Measurements from ENCODE around the gene CEP85. TPM values are rescaled to one million over a fixed set of nuclear protein-coding genes. Genes with fewer than 3 reads are reported as not detected.
"Not testable (repeated sequence)": the region's sequence is repeated elsewhere in the genome, so short reads cannot be mapped to it uniquely, and the experiment has no call there.

CEP85 gene
- total RNA-seq, 6 experiments from 2014 or later, result 4.9 to 8.6 (median 8.4) TPM

GRCh38 chr1:26224606-26225005, 9.4 kb upstream of the CEP85 start:
- Mint-ChIP-seq H3K36me3 (ENCODE audit: low read depth) (no peaks in the 10 kb centered on the region), H3K9me3 (no peaks in the 10 kb centered on the region), H3K4me3 (no peak overlapping the region), H3K27ac (no peak overlapping the region), H3K27me3 (ENCODE audit: insufficient read depth) (peaks cover 57% of the 10 kb centered on the region), H3K4me1 (ENCODE audit: low read depth) (peaks cover 7% of the 10 kb centered on the region)
- TF ChIP-seq CTCF (IDR thresholded peaks at IDR 0.05), result no peak
- no peak for DNase-seq

GRCh38 chr1:26225033-26225831, 8.8 kb upstream of the CEP85 start:
- H3K4me1 Mint-ChIP-seq (ENCODE audit: low read depth), result peaks cover 7% of the 10 kb centered on the region
- TF ChIP-seq CTCF (IDR thresholded peaks at IDR 0.05), result no peak

GRCh38 chr1:26230682-26231081, 3.3 kb upstream of the CEP85 start:
- peaks cover 20% of the 10 kb centered on the region for H3K4me1 Mint-ChIP-seq (ENCODE audit: low read depth)
- not testable (repeated sequence) for DNase-seq; H3K4me3 Mint-ChIP-seq; H3K36me3 Mint-ChIP-seq (ENCODE audit: low read depth); H3K27ac Mint-ChIP-seq; H3K9me3 Mint-ChIP-seq
- H3K27me3 Mint-ChIP-seq (ENCODE audit: insufficient read depth), result peaks cover 21% of the 10 kb centered on the region

More at GRCh38 chr1:26225033-26225831, 8.8 kb upstream of the CEP85 start:
- no peak for DNase-seq
- Mint-ChIP-seq H3K27me3 (ENCODE audit: insufficient read depth) (peaks cover 51% of the 10 kb centered on the region), H3K36me3 (ENCODE audit: low read depth) (no peaks in the 10 kb centered on the region), H3K4me3 (peak overlapping the region; percentile 48), H3K9me3 (no peaks in the 10 kb centered on the region), H3K27ac (no peak overlapping the region)

- H3K27ac Mint-ChIP-seq, result peak overlapping the region; percentile 92
- H3K4me3 Mint-ChIP-seq, result peak overlapping the region; percentile 97
- H3K27me3 Mint-ChIP-seq (ENCODE audit: insufficient read depth), result peaks cover 4% of the 10 kb centered on the region
- H3K9me3 Mint-ChIP-seq, result no peaks in the 10 kb centered on the region
- no peak; the same call in 1 of the 2 replicates for TF ChIP-seq CTCF (IDR thresholded peaks at IDR 0.05)
- H3K4me1 Mint-ChIP-seq (ENCODE audit: low read depth), result peaks cover 42% of the 10 kb centered on the region
- no peak for DNase-seq
- peaks cover 5% of the 10 kb centered on the region; the same call in 1 of the 2 replicates for H3K36me3 Mint-ChIP-seq (ENCODE audit: low read depth)
Observed at GRCh38 chr1:26234644-26235370, 807 bp downstream of the CEP85 start.

GRCh38 chr1:26237230-26237966, 3.4 kb downstream of the CEP85 start:
- peaks cover 46% of the 10 kb centered on the region for H3K4me1 Mint-ChIP-seq (ENCODE audit: low read depth)
- no peak for TF ChIP-seq CTCF (IDR thresholded peaks at IDR 0.05)
- DNase-seq, result no peak
- H3K27me3 Mint-ChIP-seq (ENCODE audit: insufficient read depth), result peaks cover 1% of the 10 kb centered on the region
- H3K36me3 Mint-ChIP-seq (ENCODE audit: low read depth), result peaks cover 5% of the 10 kb centered on the region; the same call in 1 of the 2 replicates
- no peak overlapping the region for H3K4me3 Mint-ChIP-seq
- peak overlapping the region; percentile 64 for H3K27ac Mint-ChIP-seq
- H3K9me3 Mint-ChIP-seq, result no peaks in the 10 kb centered on the region
